GM12875 (cell line): Measurements from ENCODE around the gene B3GLCT.

Experiments used
- H3K4me3 ChIP-seq: one replicate; pipeline ENCODE4 v1.5.1; 2011; ENCODE audit warnings: low read depth, low read length, control low read depth
- TF ChIP-seq, protein P1 (sequence below): IDR thresholded peaks from 2 replicates; pipeline ENCODE4 v1.5.1; 2011; ENCODE audit warnings: low read depth, mild to moderate bottlenecking, control low read depth, inconsistent platforms, low read length, moderate library complexity, borderline replicate concordance; ENCODE audit not compliant: insufficient read depth

B3GLCT gene

DNA sequence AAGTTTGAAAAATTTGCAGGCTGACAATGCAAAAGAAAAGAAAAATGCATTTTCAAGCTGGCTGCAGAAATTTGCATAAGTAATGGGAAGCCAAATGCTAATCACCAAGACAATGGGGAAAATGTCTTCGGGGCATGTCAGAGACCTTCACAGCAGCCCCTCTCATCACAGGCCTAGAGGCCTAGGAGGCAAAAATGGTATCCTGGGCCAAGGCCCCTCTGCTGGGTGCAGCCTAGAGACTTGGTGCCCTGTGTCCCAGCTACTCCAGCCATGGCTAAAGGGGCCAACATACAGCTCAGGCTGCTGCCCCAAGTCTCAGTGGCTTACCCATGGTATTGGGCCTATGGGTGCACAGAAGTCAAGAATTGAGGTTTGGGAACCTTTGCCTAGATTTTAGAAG is 155.2 kb downstream of the B3GLCT start:
- TF ChIP-seq, protein P1, sequence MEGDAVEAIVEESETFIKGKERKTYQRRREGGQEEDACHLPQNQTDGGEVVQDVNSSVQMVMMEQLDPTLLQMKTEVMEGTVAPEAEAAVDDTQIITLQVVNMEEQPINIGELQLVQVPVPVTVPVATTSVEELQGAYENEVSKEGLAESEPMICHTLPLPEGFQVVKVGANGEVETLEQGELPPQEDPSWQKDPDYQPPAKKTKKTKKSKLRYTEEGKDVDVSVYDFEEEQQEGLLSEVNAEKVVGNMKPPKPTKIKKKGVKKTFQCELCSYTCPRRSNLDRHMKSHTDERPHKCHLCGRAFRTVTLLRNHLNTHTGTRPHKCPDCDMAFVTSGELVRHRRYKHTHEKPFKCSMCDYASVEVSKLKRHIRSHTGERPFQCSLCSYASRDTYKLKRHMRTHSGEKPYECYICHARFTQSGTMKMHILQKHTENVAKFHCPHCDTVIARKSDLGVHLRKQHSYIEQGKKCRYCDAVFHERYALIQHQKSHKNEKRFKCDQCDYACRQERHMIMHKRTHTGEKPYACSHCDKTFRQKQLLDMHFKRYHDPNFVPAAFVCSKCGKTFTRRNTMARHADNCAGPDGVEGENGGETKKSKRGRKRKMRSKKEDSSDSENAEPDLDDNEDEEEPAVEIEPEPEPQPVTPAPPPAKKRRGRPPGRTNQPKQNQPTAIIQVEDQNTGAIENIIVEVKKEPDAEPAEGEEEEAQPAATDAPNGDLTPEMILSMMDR, result no peak
- no peak overlapping the region for H3K4me3 ChIP-seq

DNA sequence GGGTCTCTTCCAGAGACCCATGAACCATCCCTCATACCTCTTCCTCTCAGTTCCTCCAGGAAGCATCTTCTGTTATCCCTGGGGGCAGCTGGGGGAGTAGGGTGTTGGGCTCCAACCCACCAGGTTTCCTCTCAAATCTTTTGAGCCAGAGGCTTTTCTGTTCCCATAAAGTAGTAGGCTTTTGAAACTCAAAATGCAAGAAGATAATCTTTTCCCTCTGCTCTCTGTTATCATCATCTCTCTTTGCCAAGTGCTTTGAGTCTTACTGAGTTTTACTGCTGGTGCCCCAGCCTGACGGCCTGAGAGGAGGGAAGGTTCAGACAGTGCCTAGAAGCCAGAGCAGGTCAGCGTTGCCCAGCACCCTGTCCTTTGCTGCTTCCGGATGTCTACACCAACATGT is 157.2 kb downstream of the B3GLCT start:
- TF ChIP-seq, protein P1, result no peak
- no peak overlapping the region for H3K4me3 ChIP-seq

DNA sequence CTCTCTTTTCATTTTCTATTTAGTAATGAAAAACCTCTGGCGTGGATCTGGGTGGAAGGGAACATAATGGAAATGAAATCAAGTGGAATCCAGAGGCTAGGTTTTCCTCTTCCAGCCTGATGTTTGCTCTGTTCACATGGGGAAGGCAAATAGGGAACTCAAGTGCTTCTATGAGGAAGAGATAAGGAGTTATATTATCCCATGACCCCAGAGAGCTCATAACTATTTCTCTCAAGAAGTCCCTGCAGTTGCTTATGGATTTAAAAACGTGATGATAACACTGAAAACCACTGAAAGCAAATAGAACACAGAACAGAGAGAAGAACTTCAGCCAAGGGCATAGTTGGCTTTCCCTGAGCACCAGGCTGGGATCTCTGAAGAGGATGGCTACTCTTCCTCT is 157.8 kb downstream of the B3GLCT start:
- H3K4me3 ChIP-seq, result no peak overlapping the region
- TF ChIP-seq, protein P1, result no peak

DNA sequence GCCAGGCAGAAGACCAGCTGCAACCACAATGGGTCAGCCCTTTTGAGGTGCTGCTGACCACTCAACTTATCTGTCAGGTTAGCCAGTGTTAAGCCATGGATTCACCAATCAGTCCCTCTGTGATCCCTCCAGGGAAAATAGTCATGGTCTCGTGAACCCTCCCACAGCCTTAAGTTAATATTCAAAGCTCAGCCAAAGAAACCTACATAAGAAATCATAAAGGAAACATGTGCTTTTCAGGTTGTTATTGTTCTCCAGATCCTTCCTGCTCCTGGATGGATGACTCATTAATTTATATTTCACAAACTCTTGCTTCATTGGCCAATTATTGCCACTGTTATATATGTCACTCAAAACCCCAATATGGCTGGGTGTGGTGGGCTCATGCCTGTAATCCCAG is 161.9 kb downstream of the B3GLCT start:
- no peak overlapping the region for H3K4me3 ChIP-seq
- TF ChIP-seq, protein P1, result no peak

DNA sequence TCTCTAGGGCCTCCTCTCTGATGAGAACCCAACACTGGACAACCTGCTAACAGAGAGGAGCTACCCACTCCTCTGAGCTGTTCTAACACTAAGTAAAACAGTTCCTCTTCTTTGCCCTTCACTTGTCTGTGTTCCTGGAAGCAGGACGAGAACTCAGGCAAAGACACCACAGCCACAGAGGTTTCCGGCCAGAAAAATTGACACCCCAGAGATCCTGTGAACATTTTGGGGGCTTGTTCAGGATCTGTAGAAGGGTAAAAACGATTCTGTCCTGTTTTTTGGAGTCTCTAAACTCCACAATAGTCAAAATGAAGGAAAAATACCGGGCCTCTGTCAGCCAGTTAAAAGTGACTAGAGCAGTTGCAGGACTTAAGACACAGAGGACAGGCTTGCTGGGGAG is 165.9 kb downstream of the B3GLCT start:
- TF ChIP-seq, protein P1, result no peak

DNA sequence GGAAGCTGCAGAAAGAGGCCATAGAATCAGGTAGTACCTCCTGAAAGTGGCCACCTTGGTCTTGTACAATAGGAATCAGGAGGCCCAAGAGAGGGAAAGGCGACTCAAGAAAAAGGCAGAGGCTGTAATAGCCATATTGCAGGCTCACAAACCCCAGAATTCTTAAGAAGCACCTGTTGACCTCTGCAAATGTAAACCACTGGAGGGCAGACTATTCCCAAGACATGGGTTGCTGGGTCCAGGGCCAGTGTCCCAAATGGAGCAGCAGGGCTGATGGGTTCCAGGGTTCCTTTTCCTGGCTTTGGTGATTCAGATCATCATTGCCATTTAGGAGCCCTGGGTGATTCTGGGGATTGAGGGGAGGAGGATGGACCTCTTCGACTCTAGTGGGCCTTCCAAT is 167.6 kb downstream of the B3GLCT start:
- TF ChIP-seq, protein P1, result no peak
- no peak overlapping the region for H3K4me3 ChIP-seq

More for the DNA sequence above, 165.9 kb downstream of the B3GLCT start:
- H3K4me3 ChIP-seq, result no peak overlapping the region

DNA sequence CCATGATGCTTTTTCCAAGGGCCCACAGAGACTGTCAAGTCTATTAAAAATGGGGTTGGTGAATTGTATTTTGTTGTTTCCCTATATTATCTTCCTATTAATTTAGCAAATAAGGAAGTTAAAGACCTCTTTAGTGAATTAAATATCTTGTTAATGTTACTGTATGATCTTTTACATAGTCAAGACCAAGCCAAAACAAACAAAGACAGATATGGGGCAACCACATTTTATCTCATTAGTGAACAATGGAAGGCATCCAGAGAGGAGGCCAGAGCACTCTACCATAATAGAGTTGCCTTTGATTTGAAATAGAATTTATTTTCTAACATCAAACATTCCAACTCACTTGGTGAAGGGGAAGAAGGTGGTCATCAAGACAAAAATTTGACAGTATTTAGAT is 169.4 kb downstream of the B3GLCT start:
- TF ChIP-seq, protein P1, result no peak
- H3K4me3 ChIP-seq, result no peak overlapping the region
